Fibroblast of pulmonary artery (primary cell): ENCODE measurements around the gene CTH.

Source experiments
- DNase-seq: peaks from one replicate; pipeline ENCODE4 v3.0.0-alpha.2; 2010; ENCODE audit warnings: low read depth
- H3K4me3 ChIP-seq: replicated peaks from 2 replicates; pipeline ENCODE4 v1.5.1; 2011; ENCODE audit warnings: low read depth, mild to moderate bottlenecking, control low read depth, low read length, moderate library complexity
- TF ChIP-seq, protein P1 (sequence below): IDR thresholded peaks from 2 replicates; pipeline ENCODE4 v1.5.1; 2011; ENCODE audit warnings: mild to moderate bottlenecking, control low read depth, low read length, inconsistent platforms; ENCODE audit errors: missing control alignments

Gene CTH

DNA sequence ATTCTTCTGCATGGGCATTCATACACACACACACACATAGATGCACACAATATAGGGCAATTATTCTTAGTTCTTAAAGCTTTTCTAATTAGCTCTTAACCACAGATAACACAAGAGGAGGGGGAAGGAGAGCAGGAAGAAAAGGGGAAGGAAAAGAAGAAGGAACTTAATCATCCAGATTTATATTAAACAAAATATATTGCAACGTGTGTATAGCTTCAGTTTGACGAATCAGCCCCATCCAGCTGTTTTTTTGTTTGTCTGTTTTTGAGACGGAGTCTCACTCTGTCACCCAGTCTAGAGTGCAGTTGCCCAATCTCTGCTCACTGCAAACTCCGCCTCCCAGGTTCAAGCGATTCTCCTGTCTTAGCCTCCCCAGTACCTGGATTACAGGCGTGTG lies 34.9 kb upstream of the CTH start:
- no peak overlapping the region for H3K4me3 ChIP-seq
- TF ChIP-seq, protein P1, sequence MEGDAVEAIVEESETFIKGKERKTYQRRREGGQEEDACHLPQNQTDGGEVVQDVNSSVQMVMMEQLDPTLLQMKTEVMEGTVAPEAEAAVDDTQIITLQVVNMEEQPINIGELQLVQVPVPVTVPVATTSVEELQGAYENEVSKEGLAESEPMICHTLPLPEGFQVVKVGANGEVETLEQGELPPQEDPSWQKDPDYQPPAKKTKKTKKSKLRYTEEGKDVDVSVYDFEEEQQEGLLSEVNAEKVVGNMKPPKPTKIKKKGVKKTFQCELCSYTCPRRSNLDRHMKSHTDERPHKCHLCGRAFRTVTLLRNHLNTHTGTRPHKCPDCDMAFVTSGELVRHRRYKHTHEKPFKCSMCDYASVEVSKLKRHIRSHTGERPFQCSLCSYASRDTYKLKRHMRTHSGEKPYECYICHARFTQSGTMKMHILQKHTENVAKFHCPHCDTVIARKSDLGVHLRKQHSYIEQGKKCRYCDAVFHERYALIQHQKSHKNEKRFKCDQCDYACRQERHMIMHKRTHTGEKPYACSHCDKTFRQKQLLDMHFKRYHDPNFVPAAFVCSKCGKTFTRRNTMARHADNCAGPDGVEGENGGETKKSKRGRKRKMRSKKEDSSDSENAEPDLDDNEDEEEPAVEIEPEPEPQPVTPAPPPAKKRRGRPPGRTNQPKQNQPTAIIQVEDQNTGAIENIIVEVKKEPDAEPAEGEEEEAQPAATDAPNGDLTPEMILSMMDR, result no peak
- no peak for DNase-seq

DNA sequence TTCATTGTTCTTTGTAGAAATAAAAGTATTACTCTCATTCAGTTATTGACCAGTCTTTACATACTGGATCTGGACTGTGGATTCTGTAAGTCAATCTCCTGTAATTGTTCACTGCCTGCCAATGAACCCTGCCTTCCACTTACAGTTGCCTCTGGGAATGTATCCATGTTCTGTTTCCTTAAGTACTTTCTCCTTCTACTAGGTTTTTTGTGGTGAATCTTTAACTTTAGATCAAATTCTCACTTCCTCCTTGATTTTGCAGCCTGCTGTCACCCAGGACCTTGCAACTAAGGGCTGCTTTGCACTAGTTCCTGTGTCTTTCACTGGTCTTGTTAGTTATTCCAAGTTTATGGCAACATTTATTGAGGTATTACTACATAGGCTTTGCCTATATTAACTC lies 28.4 kb upstream of the CTH start:
- H3K4me3 ChIP-seq, result no peak overlapping the region
- TF ChIP-seq, protein P1, result no peak
- no peak for DNase-seq

DNA sequence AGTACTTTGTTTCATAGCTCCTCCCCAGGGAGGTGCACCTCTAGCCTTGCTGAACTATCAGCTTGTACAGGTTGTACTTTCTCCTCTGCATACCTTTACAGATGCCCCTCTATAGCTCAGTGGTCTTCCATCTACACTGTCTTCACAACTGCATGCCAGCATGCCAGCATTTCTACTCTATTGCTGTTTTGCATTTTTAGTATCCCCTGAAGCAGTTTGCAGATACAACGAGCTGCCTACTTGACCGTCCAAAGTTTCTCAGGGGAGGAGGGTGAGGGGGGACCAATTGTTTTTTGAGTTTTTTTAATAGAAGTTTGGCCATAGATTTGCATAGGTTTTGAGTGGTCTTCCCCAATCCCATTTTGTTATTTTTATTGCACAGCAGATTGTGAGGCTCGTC lies 27.6 kb upstream of the CTH start:
- DNase-seq, result no peak
- no peak overlapping the region for H3K4me3 ChIP-seq
- TF ChIP-seq, protein P1, result no peak

DNA sequence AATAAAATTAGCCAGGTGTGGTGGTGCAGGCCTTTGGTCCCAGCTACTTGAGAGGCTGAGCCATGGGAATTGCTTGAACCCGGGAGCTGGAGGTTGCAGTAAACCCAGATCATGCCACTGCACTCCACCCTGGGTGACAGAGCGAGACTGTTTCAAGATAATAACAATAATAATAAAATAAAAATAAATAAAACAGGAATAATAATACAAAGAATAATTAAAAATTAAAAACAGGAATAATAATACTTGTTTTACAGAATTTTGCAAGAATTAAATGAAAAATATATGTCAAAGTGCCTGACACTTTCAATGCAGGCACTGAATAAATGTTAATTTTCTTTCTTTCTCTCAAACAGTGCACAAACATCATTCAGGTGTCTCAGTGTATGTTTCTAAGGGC lies 26.5 kb upstream of the CTH start:
- DNase-seq, result no peak
- TF ChIP-seq, protein P1, result no peak
- no peak overlapping the region for H3K4me3 ChIP-seq

DNA sequence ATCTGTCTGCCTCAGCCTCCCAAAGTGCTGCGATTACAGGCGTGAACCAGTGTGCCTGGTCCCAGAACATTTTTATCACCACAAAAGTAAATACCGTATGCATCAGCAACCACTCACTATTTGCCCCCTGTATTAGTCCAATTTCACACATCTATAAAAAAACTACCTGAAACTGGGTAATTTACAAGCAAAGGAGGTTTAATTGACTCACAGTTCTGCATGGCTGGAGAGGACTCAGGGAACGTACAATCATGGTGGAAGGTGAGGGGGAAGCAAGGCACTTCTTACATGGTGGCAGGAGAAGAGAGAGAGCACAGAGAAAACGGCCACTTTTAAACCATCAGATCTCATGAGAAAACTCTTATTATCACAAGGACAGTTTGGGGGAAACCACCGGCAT lies 25.6 kb upstream of the CTH start:
- DNase-seq, result no peak
- H3K4me3 ChIP-seq, result no peak overlapping the region
- TF ChIP-seq, protein P1, result no peak

DNA sequence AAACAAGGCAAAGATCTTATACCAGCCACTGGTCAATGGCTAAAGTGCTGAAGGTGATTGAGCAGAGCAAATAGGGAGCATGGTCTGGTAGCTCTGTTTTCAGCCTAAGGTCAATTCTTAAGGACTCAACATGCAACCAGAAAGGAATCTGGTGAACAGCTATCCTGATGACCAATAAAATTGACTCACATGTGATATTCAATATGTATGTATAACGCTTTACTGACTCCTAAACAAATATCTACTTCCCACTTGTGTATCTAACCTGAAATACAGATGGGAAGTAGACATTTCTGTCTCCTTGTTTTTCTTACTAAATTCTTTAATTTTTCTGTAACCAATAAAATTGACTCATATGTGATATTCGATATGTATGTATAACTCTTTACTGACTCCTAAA lies 24.9 kb upstream of the CTH start:
- no peak overlapping the region for H3K4me3 ChIP-seq
- TF ChIP-seq, protein P1, result no peak
- no peak for DNase-seq

DNA sequence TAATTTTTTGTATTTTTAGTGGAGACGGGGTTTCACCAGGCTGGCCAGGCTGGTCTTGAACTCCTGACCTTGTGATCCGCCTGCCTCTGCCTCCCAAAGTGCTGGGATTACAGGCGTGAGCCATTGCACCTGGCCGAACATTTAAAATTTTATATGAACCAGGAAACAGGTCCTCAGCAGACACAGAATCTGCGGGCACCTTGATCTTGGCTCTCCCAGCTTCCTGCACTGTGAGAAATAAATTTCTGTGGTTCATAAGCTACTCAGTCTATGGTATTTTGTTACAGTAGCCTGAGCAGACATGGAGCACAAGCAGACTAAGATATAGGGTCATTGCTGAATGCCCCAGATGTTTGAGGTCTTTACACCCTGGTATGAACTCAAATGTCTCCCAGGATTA lies 23.6 kb upstream of the CTH start:
- DNase-seq, result no peak
- TF ChIP-seq, protein P1, result no peak
- no peak overlapping the region for H3K4me3 ChIP-seq
